LNCaP clone FGC (cell line): ENCODE measurements around the gene NOC4L.
"Not testable (repeated sequence)": the region's sequence is repeated elsewhere in the genome, so short reads cannot be mapped to it uniquely, and the experiment has no call there.

Experiments
- DNase-seq: peaks from one replicate; pipeline ENCODE4 v3.0.0-alpha.2; 2011; ENCODE audit warnings: low read depth
- H3K4me3 ChIP-seq: 2 replicates; pipeline ENCODE4 v1.5.1; 2011; ENCODE audit warnings: mild to moderate bottlenecking, low read depth, low read length, control low read depth
- CTCF ChIP-seq: IDR thresholded peaks from 2 replicates; pipeline ENCODE4 v1.5.1; 2012; ENCODE audit warnings: mild to moderate bottlenecking; ENCODE audit not compliant: control insufficient read depth, insufficient read depth; ENCODE audit errors: extremely low read depth

The NOC4L gene

DNA sequence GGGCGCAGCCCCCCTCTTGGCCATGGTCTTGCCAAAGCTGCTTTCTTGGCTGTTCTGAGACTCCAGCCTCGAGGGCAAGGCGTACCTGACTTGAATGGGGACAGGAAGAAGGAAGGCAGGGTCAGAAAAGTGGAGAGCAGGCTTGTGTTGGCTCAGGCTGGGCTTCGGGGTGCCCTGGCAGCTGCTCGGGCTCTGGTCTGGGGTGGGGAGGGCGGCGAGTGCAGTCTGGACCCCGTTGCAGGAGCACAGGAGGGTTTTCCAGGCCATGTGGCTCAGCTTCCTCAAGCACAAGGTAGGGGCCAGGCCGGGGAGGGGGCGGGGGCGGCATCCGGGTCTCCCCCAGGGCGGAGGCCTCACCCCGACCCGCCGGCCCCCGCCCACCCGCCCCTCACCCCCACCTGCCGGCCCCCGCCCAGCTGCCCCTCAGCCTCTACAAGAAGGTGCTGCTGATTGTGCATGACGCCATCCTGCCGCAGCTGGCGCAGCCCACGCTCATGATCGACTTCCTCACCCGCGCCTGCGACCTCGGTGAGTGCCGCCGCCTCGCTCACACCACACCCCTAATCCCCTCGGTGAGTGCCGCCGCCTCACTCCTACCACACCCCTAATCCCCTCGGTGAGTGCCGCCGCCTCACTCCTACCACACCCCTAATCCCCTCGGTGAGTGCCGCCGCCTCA lies 4.2 kb downstream of the NOC4L start:
- no peak overlapping the region for H3K4me3 ChIP-seq
- TF ChIP-seq CTCF, result no peak
- DNase-seq, result no peak

GRCh38 chr12:132149526-132149925 lies 5.3 kb downstream of the NOC4L start:
- not testable (repeated sequence) for DNase-seq, H3K4me3 ChIP-seq

DNA sequence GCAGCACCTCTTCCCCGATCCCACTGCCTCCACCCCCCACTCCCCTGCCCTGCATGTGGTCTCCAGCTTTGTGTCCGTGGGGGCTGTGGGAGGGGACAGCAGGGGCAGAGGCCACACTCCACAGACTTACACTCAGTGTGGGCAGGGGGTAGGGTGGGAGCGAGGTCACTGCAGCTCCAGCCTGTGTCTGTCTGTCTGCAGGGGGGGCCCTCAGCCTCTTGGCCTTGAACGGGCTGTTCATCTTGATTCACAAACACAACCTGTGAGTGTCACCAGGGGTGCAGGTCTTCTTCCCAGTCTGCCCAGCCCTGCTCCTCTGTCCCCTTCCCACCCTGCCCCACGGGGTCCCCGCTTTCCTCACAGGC lies 6.5 kb downstream of the NOC4L start:
- no peak for DNase-seq
- H3K4me3 ChIP-seq, result no peak overlapping the region
- no peak for TF ChIP-seq CTCF

- DNase-seq, result no peak
- TF ChIP-seq CTCF, result no peak
- H3K4me3 ChIP-seq, result no peak overlapping the region
Measured at GRCh38 chr12:132151145-132151765, 7.0 kb downstream of the NOC4L start.

- no peak for TF ChIP-seq CTCF
- DNase-seq, result no peak
- no peak overlapping the region for H3K4me3 ChIP-seq
Measured at GRCh38 chr12:132151766-132152410, 7.6 kb downstream of the NOC4L start.

DNA sequence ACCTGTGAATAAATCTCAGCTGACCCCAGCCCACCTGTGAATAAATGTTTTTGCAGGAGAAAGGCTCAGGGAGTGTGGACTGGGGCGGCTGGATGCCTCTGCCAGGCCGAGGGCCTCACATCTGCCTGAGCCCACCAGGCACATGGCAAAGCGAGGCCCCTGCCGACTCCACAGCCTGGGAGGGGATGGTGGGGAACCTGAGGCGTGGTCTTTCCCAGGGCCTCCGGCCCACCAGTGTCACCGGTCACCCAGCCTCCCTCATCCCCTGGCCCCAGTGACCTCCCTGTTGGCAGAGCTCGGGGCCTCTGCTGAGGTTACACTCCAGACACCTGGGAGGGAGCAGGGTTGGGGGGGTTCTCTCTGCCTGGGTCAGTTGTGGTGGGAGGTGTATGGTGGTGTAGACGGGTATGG lies 8.2 kb downstream of the NOC4L start:
- H3K4me3 ChIP-seq, result no peak overlapping the region
- no peak for TF ChIP-seq CTCF
- DNase-seq, result no peak

GRCh38 chr12:132152953-132153352 lies 8.7 kb downstream of the NOC4L start:
- no peak for TF ChIP-seq CTCF
- H3K4me3 ChIP-seq, result no peak overlapping the region
- DNase-seq, result no peak
